GM21528 (cell line): ENCODE results near the gene SYTL3.
"Not testable (repeated sequence)": the region's sequence is repeated elsewhere in the genome, so short reads cannot be mapped to it uniquely, and the experiment has no call there.

ENCODE experiments used
- ATAC-seq: cut with Tn5 transposase; IDR thresholded peaks from one replicate; pipeline ENCODE4 v1.9.1; 2021; ENCODE audit warnings: mild to moderate bottlenecking, moderate library complexity; ENCODE audit not compliant: unreplicated experiment, low FRiP score

The SYTL3 gene

GRCh38 chr6:158661156-158661685, 11.4 kb downstream of the SYTL3 start:
- ATAC-seq = no peak

GRCh38 chr6:158662607-158662953, 12.7 kb downstream of the SYTL3 start:
- ATAC-seq = no peak

GRCh38 chr6:158662954-158663624, 13.2 kb downstream of the SYTL3 start:
- ATAC-seq = no peak

- no peak for ATAC-seq
Measured at GRCh38 chr6:158663625-158664165, 13.8 kb downstream of the SYTL3 start.

GRCh38 chr6:158665332-158665731, 15.5 kb downstream of the SYTL3 start:
- ATAC-seq = no peak

GRCh38 chr6:158666628-158667359, 16.9 kb downstream of the SYTL3 start:
- no peak for ATAC-seq

GRCh38 chr6:158667360-158667981, 17.6 kb downstream of the SYTL3 start:
- ATAC-seq = no peak

GRCh38 chr6:158668707-158669103, 18.9 kb downstream of the SYTL3 start:
- no peak for ATAC-seq

- no peak for ATAC-seq
Measured at GRCh38 chr6:158669145-158670035, 19.5 kb downstream of the SYTL3 start.

- ATAC-seq = not testable (repeated sequence)
Measured at GRCh38 chr6:158672119-158672518, 22.3 kb downstream of the SYTL3 start.

GRCh38 chr6:158672726-158673125, 22.9 kb downstream of the SYTL3 start:
- no peak for ATAC-seq

GRCh38 chr6:158674342-158675131, 24.7 kb downstream of the SYTL3 start:
- no peak for ATAC-seq

GRCh38 chr6:158677094-158677493, 27.2 kb downstream of the SYTL3 start:
- ATAC-seq = not testable (repeated sequence)

- no peak for ATAC-seq
Measured at GRCh38 chr6:158677906-158678578, 28.2 kb downstream of the SYTL3 start.

GRCh38 chr6:158680015-158680414, 30.2 kb downstream of the SYTL3 start:
- no peak for ATAC-seq

- no peak for ATAC-seq
Measured at GRCh38 chr6:158680481-158680880, 30.6 kb downstream of the SYTL3 start.

GRCh38 chr6:158684311-158684710, 34.5 kb downstream of the SYTL3 start:
- ATAC-seq = no peak

GRCh38 chr6:158684745-158685324, 35.0 kb downstream of the SYTL3 start:
- ATAC-seq = no peak

- ATAC-seq = no peak
Measured at GRCh38 chr6:158686311-158686710, 36.5 kb downstream of the SYTL3 start.
